CD14-positive monocyte (primary cell): ENCODE results near the gene ZFP64. TPM values are rescaled to one million over a fixed set of nuclear protein-coding genes. Genes with fewer than 3 reads are reported as not detected.

Experiments
- DNase-seq, 3 donors: peaks; one replicate each; pipeline ENCODE4 v3.0.0-alpha.2; 2011 to 2022
- H2AFZ ChIP-seq: 2 replicates; pipeline ENCODE4 v1.6.0; 2012; ENCODE audit warnings: mild to moderate bottlenecking, low read depth, low read length, inconsistent platforms; ENCODE audit not compliant: insufficient read depth, poor library complexity, severe bottlenecking
- H3K27ac ChIP-seq, 2 donors: 1 replicate in 1 of 2; 2 replicates in 1 of 2; pipeline ENCODE4 v1.5.1; 2012 to 2013; ENCODE audit warnings: low read length in 2 of 2, control low read depth in 1 of 2, inconsistent platforms in 1 of 2, low read depth in 1 of 2, mild to moderate bottlenecking in 1 of 2
- H3K27me3 ChIP-seq, 2 donors: one replicate each; pipeline versions ENCODE4 v1.6.0 to v1.6.1; 2011 to 2013; ENCODE audit warnings: low read length in 2 of 2; ENCODE audit not compliant: control insufficient read depth in 2 of 2, insufficient read depth in 2 of 2
- H3K36me3 ChIP-seq, 2 donors: replicated peaks in 1 of 2; 1 replicate in 1 of 2; 2 replicates in 1 of 2; pipeline versions ENCODE4 v1.5.1 to v1.6.1; 2012 to 2013; ENCODE audit warnings: low read length in 2 of 2, control low read depth in 1 of 2, inconsistent platforms in 1 of 2, mild to moderate bottlenecking in 1 of 2; ENCODE audit not compliant: insufficient read depth in 2 of 2, control insufficient read depth in 1 of 2
- H3K4me1 ChIP-seq, 2 donors: 1 replicate in 1 of 2; 2 replicates in 1 of 2; pipeline versions ENCODE4 v1.5.1 to v1.6.1; 2012 to 2013; ENCODE audit warnings: low read length in 2 of 2, control low read depth in 1 of 2, inconsistent platforms in 1 of 2, mild to moderate bottlenecking in 1 of 2, moderate library complexity in 1 of 2; ENCODE audit not compliant: insufficient read depth in 2 of 2, control insufficient read depth in 1 of 2
- H3K4me2 ChIP-seq: replicated peaks from 2 replicates; pipeline ENCODE3; 2012; ENCODE audit warnings: low read length, moderate library complexity, mild to moderate bottlenecking; ENCODE audit not compliant: poor library complexity, severe bottlenecking; ENCODE audit errors: extremely low read depth
- H3K4me3 ChIP-seq, 3 experiments: fragments of 200-600 bp in 1 of 3; sonication (generic) in 1 of 3; replicated peaks in 1 of 3; 1 replicate in 2 of 3; 2 replicates in 1 of 3; pipeline ENCODE4 v1.5.1; 2011 to 2013; ENCODE audit warnings: low read length in 3 of 3, mild to moderate bottlenecking in 3 of 3, control low read depth in 2 of 3, low read depth in 2 of 3, inconsistent platforms in 1 of 3, moderate library complexity in 1 of 3
- H3K79me2 ChIP-seq: 2 replicates; pipeline ENCODE4 v1.6.0; 2012; ENCODE audit warnings: mild to moderate bottlenecking, control low read depth, inconsistent platforms, low read length, moderate library complexity; ENCODE audit not compliant: insufficient read depth
- H3K9ac ChIP-seq: 2 replicates; pipeline ENCODE4 v1.6.0; 2017; ENCODE audit warnings: low read length, mild to moderate bottlenecking; ENCODE audit not compliant: insufficient read depth, poor library complexity, severe bottlenecking
- H3K9me3 ChIP-seq, 2 donors: replicated peaks in 1 of 2; 1 replicate in 1 of 2; 2 replicates in 1 of 2; pipeline versions ENCODE4 v1.5.1 to v1.6.1; 2012 to 2013; ENCODE audit warnings: low read length in 2 of 2, control low read depth in 1 of 2; ENCODE audit not compliant: control insufficient read depth in 1 of 2, insufficient read depth in 1 of 2
- H4K20me1 ChIP-seq: 2 replicates; pipeline ENCODE4 v1.6.0; 2012; ENCODE audit warnings: mild to moderate bottlenecking, low read length, control low read depth, moderate library complexity; ENCODE audit not compliant: insufficient read depth
- H3K27ac Mint-ChIP-seq, 7 donors: one replicate each; pipeline ENCODE4 v1.8.0; 2020; ENCODE audit warnings: mild to moderate bottlenecking in 7 of 7, mixed read lengths in 7 of 7, moderate library complexity in 6 of 7, inconsistent platforms in 2 of 7
- H3K27me3 Mint-ChIP-seq, 3 donors: one replicate each; pipeline ENCODE4 v1.8.0; 2021 to 2022; ENCODE audit warnings: low read depth in 3 of 3, mild to moderate bottlenecking in 3 of 3, mixed read lengths in 3 of 3, moderate library complexity in 3 of 3, inconsistent platforms in 1 of 3
- H3K36me3 Mint-ChIP-seq, 2 donors: one replicate each; pipeline ENCODE4 v1.8.0; 2020; ENCODE audit warnings: mixed read lengths in 2 of 2, inconsistent platforms in 1 of 2, mild to moderate bottlenecking in 1 of 2
- H3K4me1 Mint-ChIP-seq: one replicate; pipeline ENCODE4 v1.8.0; 2020; ENCODE audit warnings: mild to moderate bottlenecking, mixed read lengths
- H3K4me3 Mint-ChIP-seq, 2 donors: one replicate each; pipeline ENCODE4 v1.8.0; 2020; ENCODE audit warnings: mild to moderate bottlenecking in 2 of 2, mixed read lengths in 2 of 2, moderate library complexity in 1 of 2
- H3K9me3 Mint-ChIP-seq, 7 donors: one replicate each; pipeline ENCODE4 v1.8.0; 2020 to 2022; ENCODE audit warnings: mixed read lengths in 7 of 7, mild to moderate bottlenecking in 6 of 7, moderate library complexity in 6 of 7, inconsistent platforms in 2 of 7
- CTCF ChIP-seq: fragments of 200-600 bp; IDR thresholded peaks from one replicate; pipeline ENCODE4 v1.8.0; 2022; ENCODE audit warnings: antibody characterized with exemption, mild to moderate bottlenecking
- WGBS: methylation state at CpG from one replicate; pipeline ENCODE4 v1.1.5; 2013; ENCODE audit warnings: missing lambda C conversion rate; ENCODE audit not compliant: insufficient coverage; 5-methylcytosine and 5-hydroxymethylcytosine counted together
- intact Hi-C, 2 donors: fragments of 100-400 bp; cut with micrococcal nuclease; formaldehyde crosslinking; loops; one replicate each; pipeline versions ENCODE4 v1.15.0 to v1.15.1; 2023
- polyA plus RNA-seq, 3 donors: library from polyadenylated mRNA; depleted of rRNA in 1 of 3; unstranded in 2 of 3; stranded (reverse) in 1 of 3; fragments of 300-500 nt in 2 of 3; fragments of >200 nt in 1 of 3; fragmentation: Illumina TruSeq in 2 of 3; gene quantifications; 1 replicate in 2 of 3; 2 replicates in 1 of 3; pipeline ENCODE4 v1.2.3, GENCODE V29; 2012 to 2021

The ZFP64 gene
- polyA plus RNA-seq, 3 donors: 2.9 to 7.3 (median 4.9) TPM

DNA sequence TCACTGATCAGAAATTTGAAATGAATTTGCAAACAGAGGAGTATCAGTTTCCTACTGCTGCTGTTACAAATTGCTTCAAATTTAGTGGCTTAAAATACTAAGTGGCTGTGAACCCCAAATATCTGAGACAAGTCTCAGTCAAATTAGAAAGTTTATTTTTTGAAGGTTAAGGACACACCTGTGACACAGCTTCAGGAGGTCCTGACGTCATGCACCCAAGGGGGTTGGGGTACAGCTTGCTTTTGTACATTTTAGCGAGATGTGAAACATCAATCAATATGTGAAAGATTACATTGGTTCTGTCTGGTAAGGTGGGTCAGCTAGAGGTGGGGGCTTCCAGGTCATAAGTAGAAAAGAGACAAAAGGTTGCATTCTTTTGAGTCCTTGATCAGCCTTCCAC, 21.4 kb upstream of the ZFP64 start:
- 90% methylated on average over 2 of the region's 2 CpGs for WGBS
- Histone ChIP-seq H3K27ac (no peak overlapping the region), H3K9me3 (peaks cover 3 to 5% of the 10 kb centered on the region in 2 donors), H3K36me3 (no peaks in the 10 kb centered on the region), H2AFZ (no peak overlapping the region), H3K4me3 (no peak overlapping the region), H3K4me2 (no peak overlapping the region), H4K20me1 (no peaks in the 10 kb centered on the region), H3K9ac (no peak overlapping the region), H3K79me2 (no peaks in the 10 kb centered on the region), H3K27me3 (no peaks in the 10 kb centered on the region), H3K4me1 (no peaks in the 10 kb centered on the region)
- no peaks in the 10 kb centered on the region for H3K36me3 Mint-ChIP-seq
- no peak overlapping the region for H3K27ac Mint-ChIP-seq
- intact Hi-C loops: no loop called here
- H3K27me3 Mint-ChIP-seq: peaks cover 4 to 13% (median 10%) of the 10 kb centered on the region in 3 donors
- H3K4me1 Mint-ChIP-seq: no peaks in the 10 kb centered on the region
- H3K4me3 Mint-ChIP-seq: no peak overlapping the region
- no peak for TF ChIP-seq CTCF
- peaks cover 8 to 20% (median 15%) of the 10 kb centered on the region in 7 donors for H3K9me3 Mint-ChIP-seq
- DNase-seq: no peak

DNA sequence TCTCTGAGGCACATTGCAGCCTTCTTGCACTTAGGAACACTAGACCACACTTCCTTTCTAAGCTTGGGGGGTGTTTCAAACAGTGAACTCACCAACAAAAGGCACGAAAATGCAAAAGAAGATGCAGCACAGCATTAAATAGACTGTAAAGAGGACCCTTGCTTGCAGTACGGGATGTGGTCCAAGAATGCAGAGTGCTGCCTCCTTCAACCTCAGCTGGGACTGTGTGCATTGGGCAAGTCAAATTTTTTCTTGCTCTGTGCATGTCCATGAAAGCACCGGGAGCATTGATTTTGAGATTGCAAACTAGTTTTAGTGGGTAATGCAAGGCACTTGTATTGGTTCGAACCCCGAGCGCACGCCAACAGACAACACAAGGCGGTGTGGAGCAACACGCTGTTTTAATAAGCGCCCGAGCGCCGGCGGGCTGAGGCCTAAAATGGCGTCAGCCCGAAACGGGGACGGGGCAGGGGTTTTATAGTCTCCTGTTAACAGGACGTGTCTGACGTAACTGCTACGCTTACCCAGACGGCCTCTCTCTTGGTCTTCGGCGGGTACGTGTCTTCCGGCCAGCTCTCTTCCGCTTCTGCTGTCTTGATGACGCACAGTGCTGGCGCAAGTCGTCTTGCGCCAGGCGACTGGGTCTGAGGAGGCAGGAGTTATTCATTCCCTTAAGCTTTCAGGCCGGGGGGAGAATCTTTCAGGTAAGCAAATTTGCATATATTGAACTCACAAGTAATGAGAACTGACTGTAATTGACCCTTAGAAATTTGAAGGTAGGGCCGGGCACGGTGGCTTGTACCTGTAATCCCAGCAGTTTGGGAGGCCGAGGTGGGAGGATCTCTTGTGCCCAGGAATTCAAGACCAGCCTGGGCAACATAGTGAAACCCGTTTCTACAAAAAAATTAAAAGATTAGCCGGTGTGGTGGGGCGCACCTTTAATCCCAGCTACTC, 18.7 kb upstream of the ZFP64 start:
- DNase-seq: no peak
- Histone ChIP-seq H3K27ac (no peak overlapping the region), H3K36me3 (no peaks in the 10 kb centered on the region), H3K4me1 (no peaks in the 10 kb centered on the region), H3K79me2 (no peaks in the 10 kb centered on the region), H3K4me3 (no peak overlapping the region), H3K9ac (no peak overlapping the region), H2AFZ (no peak overlapping the region), H3K27me3 (no peaks in the 10 kb centered on the region), H3K4me2 (no peak overlapping the region), H3K9me3 (peaks cover 0 to 3% of the 10 kb centered on the region in 2 donors), H4K20me1 (no peaks in the 10 kb centered on the region)
- no peak for TF ChIP-seq CTCF
- Mint-ChIP-seq H3K4me1 (no peaks in the 10 kb centered on the region), H3K27ac (no peak overlapping the region), H3K4me3 (no peak overlapping the region), H3K27me3 (peaks cover 4 to 7% (median 7%) of the 10 kb centered on the region in 3 donors), H3K36me3 (no peaks in the 10 kb centered on the region), H3K9me3 (peaks cover 3 to 18% (median 10%) of the 10 kb centered on the region in 7 donors)
- 94% methylated on average over 33 of the region's 39 CpGs for WGBS
- intact Hi-C loops: no loop called here
